ENCODE results near the gene TMEM154. TPM values are rescaled to one million over a fixed set of nuclear protein-coding genes. Genes with fewer than 3 reads are reported as not detected.

TMEM154 gene
- total RNA-seq, 4 donors from 2014 or later: 0.38 to 1.3 (median 1.0) TPM

DNA sequence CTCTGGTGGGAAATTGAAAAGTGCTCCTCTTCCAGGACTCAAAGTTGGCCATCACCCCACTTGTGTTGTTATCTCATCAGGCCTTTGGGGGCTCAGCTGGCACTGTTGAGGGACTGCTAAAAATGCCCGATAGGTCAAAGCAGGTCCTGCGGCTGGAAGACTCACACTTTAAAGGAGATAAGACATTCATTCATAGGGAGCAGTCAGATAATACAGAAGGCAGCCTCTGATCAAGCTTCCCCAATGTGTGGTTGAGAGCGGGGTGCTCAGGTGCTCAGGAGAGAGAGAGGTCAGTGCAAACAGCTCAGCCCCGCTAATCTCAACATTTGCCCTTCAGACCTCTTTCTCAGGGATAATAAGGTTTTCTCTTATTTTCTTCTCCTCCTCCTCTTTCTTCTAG, 70.3 kb downstream of the TMEM154 start:
- TF ChIP-seq, protein P1, sequence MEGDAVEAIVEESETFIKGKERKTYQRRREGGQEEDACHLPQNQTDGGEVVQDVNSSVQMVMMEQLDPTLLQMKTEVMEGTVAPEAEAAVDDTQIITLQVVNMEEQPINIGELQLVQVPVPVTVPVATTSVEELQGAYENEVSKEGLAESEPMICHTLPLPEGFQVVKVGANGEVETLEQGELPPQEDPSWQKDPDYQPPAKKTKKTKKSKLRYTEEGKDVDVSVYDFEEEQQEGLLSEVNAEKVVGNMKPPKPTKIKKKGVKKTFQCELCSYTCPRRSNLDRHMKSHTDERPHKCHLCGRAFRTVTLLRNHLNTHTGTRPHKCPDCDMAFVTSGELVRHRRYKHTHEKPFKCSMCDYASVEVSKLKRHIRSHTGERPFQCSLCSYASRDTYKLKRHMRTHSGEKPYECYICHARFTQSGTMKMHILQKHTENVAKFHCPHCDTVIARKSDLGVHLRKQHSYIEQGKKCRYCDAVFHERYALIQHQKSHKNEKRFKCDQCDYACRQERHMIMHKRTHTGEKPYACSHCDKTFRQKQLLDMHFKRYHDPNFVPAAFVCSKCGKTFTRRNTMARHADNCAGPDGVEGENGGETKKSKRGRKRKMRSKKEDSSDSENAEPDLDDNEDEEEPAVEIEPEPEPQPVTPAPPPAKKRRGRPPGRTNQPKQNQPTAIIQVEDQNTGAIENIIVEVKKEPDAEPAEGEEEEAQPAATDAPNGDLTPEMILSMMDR (IDR thresholded peaks at IDR 0.05; ENCODE audit: low read depth): no peak

- TF ChIP-seq, protein P1 (IDR thresholded peaks at IDR 0.05; ENCODE audit: low read depth): no peak
Measured at GRCh38 chr4:152607178-152607577, 72.6 kb downstream of the TMEM154 start.

GRCh38 chr4:152606753-152607152, 73.0 kb downstream of the TMEM154 start:
- TF ChIP-seq, protein P1 (IDR thresholded peaks at IDR 0.05; ENCODE audit: low read depth): no peak

DNA sequence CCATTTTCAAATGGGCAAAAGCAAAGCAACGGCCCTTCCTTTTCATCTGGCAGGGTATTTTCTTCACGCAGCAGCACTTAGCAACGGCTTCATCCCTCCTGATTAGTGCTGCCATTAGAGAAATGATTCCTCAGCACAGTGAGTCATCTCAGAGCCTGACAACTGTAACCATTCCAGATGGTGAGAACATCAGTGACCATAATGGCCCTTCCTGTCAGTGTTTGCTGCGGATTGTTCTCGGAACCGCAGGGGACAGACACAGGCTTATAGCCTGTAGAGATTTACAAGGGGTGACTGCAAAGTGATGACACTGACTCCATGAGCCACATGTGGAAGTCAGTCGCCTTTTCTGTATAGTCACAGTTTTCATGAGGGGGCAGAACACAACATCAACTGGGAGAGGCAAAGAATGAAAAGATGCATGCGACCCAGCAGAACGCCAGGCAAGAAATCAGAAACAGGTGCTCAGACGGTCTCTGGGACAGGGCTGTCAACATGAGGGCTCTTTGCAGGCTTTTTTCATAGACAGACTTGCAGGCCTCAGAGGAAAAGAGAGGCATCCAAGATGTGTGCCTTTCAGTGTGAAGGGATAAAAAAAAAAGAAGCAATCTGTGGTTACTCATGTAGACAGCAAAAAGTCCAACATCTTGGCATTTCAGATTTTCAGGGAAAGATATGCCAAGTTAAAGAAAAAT, 74.0 kb downstream of the TMEM154 start:
- TF ChIP-seq, protein P1 (IDR thresholded peaks at IDR 0.05; ENCODE audit: low read depth): no peak

DNA sequence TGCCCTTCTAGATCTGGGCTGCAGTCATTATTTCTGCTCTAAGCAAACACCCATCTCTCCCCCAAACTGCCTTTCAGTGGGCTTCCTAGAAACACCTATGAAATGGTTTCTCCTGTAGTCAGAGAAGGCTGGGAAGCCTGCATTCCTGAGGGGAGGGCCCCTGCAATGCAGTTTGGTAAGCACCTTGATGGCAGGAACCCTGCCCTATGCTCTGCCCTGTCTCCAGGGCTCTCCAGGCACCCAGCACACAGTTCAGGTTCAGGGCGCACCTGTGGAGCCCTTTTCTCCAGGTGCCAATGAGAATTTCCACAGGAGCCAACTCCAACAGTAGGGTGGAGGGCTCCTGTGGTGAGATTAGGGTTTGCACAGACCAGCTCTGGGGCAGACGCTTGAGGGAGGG, 74.8 kb downstream of the TMEM154 start:
- TF ChIP-seq, protein P1 (IDR thresholded peaks at IDR 0.05; ENCODE audit: low read depth): no peak

GRCh38 chr4:152601156-152601555, 78.6 kb downstream of the TMEM154 start:
- TF ChIP-seq, protein P1 (IDR thresholded peaks at IDR 0.05; ENCODE audit: low read depth): no peak

GRCh38 chr4:152599636-152600035, 80.2 kb downstream of the TMEM154 start:
- TF ChIP-seq, protein P1 (IDR thresholded peaks at IDR 0.05; ENCODE audit: low read depth): no peak

Data from subcutaneous adipose tissue (tissue), 4 donors.